CD4-positive, alpha-beta T cell (primary cell): Measurements from ENCODE around the gene PIKFYVE. TPM values are rescaled to one million over a fixed set of nuclear protein-coding genes. Genes with fewer than 3 reads are reported as not detected.

ENCODE experiments used
- ATAC-seq: fragments of 200-7000 bp; cut with Tn5 transposase; one replicate; pipeline ENCODE4 v1.10.0; 2022; ENCODE audit warnings: mild to moderate bottlenecking; ENCODE audit not compliant: poor library complexity
- CTCF ChIA-PET: fragments of 350-600 bp; sonication (Branson Sonifier 250); formaldehyde crosslinking; loops from one replicate; lab custom pipeline; 2021; ENCODE audit warnings: antibody characterized with exemption, inconsistent platforms; lab: Charles Lee
- POLR2A ChIA-PET: fragments of 350-600 bp; sonication (Branson Sonifier 250); formaldehyde crosslinking; loops from one replicate; lab custom pipeline; 2021; ENCODE audit warnings: antibody characterized with exemption, inconsistent platforms; lab: Charles Lee
- DNase-seq, 14 experiments: peaks; one replicate each; pipeline ENCODE4 v3.0.0-alpha.2; 2013 to 2020; ENCODE audit warnings: mixed read lengths in 2 of 14
- H3K27ac ChIP-seq, 2 donors: one replicate each; pipeline versions ENCODE4 v1.5.1 to v1.7.0; 2013; ENCODE audit warnings: low read length in 2 of 2, low read depth in 1 of 2, mild to moderate bottlenecking in 1 of 2
- H3K27me3 ChIP-seq, 2 experiments: 1 replicate in 1 of 2; 2 replicates in 1 of 2; pipeline versions ENCODE4 v1.6.1 to v1.7.0; 2013; ENCODE audit warnings: low read length in 2 of 2, control low read depth in 1 of 2, mild to moderate bottlenecking in 1 of 2, moderate library complexity in 1 of 2; ENCODE audit not compliant: insufficient read depth in 2 of 2, control insufficient read depth in 1 of 2
- H3K36me3 ChIP-seq: one replicate; pipeline ENCODE4 v1.6.1; 2013; ENCODE audit warnings: low read length, control low read depth; ENCODE audit not compliant: insufficient read depth
- H3K4me1 ChIP-seq: one replicate; pipeline ENCODE4 v1.6.1; 2013; ENCODE audit warnings: low read length, control low read depth; ENCODE audit not compliant: insufficient read depth
- H3K4me3 ChIP-seq: one replicate; pipeline ENCODE4 v1.5.1; 2013; ENCODE audit warnings: mild to moderate bottlenecking, low read length, moderate library complexity
- H3K9me3 ChIP-seq, 2 experiments: 1 replicate in 1 of 2; 2 replicates in 1 of 2; pipeline versions ENCODE4 v1.6.1 to v1.7.0; 2013; ENCODE audit warnings: low read length in 2 of 2, mild to moderate bottlenecking in 2 of 2, control low read depth in 1 of 2, moderate library complexity in 1 of 2; ENCODE audit not compliant: control insufficient read depth in 1 of 2, insufficient read depth in 1 of 2
- H3K27ac Mint-ChIP-seq: one replicate; pipeline ENCODE4 v1.8.0; 2020; ENCODE audit warnings: mixed read lengths
- H3K27me3 Mint-ChIP-seq: one replicate; pipeline ENCODE4 v1.8.0; 2021; ENCODE audit warnings: mixed read lengths
- H3K36me3 Mint-ChIP-seq: one replicate; pipeline ENCODE4 v1.8.0; 2021; ENCODE audit warnings: low read depth, mixed read lengths
- H3K4me1 Mint-ChIP-seq: one replicate; pipeline ENCODE4 v1.8.0; 2021; ENCODE audit warnings: low read depth, mixed read lengths
- H3K4me3 Mint-ChIP-seq: one replicate; pipeline ENCODE4 v1.8.0; 2020; ENCODE audit warnings: mild to moderate bottlenecking, mixed read lengths
- H3K9me3 Mint-ChIP-seq: one replicate; pipeline ENCODE4 v1.8.0; 2020; ENCODE audit warnings: mixed read lengths
- intact Hi-C, 2 experiments: fragments of 100-400 bp; cut with DNase I in 1 of 2; cut with micrococcal nuclease in 1 of 2; formaldehyde crosslinking; loops; one replicate each; pipeline versions ENCODE4 v1.15.1 to v1.9.0; 2023 to 2025; cut with DNase I, micrococcal nuclease
- total RNA-seq, 174 experiments: library from RNA in 2 of 174; stranded (reverse) in 2 of 174; gene quantifications; one replicate each; pipeline ENCODE4 v1.2.3 and lab custom pipeline; 2021 to 2026
- TF ChIP-seq, protein P1 (sequence below): fragments of 200-600 bp; IDR thresholded peaks from one replicate; pipeline ENCODE4 v1.8.0; 2022; ENCODE audit warnings: antibody characterized with exemption, mild to moderate bottlenecking

PIKFYVE gene
- total RNA-seq, 2 experiments from 2014 or later: 29.3 to 29.9 TPM

DNA sequence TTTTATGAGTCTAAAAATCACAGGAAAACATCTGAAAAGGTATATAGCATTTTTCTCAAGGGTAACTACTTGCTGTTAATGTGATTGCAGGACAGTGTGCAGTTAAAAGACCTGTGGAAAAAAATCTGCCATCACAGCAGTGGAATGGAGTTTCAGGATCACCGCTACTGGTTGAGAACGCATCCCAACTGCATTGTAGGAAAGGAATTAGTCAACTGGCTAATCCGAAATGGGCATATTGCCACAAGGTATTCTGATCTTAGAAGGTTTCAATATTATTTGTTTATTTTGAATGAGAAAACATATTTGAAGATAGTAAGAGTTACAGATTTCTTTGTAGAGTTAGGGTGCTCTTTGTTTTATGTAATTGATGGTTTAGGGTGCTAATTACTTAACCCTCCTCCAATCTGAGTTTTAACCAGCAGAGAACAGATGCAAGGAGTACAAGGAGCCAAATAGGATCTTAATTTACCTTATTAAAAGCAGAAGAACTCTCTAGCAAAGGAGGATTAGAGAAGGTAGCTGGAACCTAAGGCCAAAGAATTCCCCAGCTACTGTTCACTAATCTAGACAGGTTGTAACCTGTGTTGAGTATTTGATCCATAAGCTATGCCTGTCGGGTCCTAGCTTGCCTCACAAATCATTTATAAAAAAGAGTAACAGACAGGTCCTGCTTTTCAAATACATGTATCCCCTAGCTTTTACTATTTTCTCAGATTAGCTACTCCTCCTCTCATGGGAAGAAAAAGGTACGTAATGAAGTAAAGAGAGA is 35.0 kb downstream of the PIKFYVE start:
- no peaks in the 10 kb centered on the region for H3K4me1 ChIP-seq

DNA sequence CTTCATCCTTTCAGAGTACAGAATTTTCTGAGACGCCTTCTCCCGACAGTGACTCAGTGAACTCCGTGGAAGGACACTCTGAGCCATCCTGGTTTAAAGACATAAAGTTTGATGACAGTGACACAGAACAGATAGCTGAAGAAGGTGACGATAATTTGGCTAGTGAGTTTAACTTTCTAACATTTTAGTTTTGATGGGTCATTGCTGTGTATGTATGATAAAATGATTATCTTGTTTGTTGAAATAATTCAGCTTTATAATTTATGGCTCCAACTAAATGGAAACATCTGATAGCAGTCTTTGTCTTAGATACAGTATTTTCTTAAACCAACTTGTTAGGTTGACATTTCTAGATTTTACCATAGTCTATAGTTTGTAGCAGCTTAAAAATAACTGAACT is 38.1 kb downstream of the PIKFYVE start:
- TF ChIP-seq, protein P1, sequence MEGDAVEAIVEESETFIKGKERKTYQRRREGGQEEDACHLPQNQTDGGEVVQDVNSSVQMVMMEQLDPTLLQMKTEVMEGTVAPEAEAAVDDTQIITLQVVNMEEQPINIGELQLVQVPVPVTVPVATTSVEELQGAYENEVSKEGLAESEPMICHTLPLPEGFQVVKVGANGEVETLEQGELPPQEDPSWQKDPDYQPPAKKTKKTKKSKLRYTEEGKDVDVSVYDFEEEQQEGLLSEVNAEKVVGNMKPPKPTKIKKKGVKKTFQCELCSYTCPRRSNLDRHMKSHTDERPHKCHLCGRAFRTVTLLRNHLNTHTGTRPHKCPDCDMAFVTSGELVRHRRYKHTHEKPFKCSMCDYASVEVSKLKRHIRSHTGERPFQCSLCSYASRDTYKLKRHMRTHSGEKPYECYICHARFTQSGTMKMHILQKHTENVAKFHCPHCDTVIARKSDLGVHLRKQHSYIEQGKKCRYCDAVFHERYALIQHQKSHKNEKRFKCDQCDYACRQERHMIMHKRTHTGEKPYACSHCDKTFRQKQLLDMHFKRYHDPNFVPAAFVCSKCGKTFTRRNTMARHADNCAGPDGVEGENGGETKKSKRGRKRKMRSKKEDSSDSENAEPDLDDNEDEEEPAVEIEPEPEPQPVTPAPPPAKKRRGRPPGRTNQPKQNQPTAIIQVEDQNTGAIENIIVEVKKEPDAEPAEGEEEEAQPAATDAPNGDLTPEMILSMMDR: no peak
- no peaks in the 10 kb centered on the region for H3K9me3 ChIP-seq
- ChIA-PET POLR2A (no interaction called here), CTCF (no interaction called here)
- Mint-ChIP-seq H3K4me1 (no peaks in the 10 kb centered on the region), H3K36me3 (peaks cover 89% of the 10 kb centered on the region), H3K9me3 (no peaks in the 10 kb centered on the region), H3K4me3 (no peak overlapping the region), H3K27ac (no peak overlapping the region), H3K27me3 (no peaks in the 10 kb centered on the region)
- no peak overlapping the region for H3K27ac ChIP-seq
- H3K27me3 ChIP-seq: no peaks in the 10 kb centered on the region
- DNase-seq: no peak
- intact Hi-C loops: no loop called here
- H3K4me3 ChIP-seq: no peak overlapping the region
- no peak for ATAC-seq
- H3K4me1 ChIP-seq: no peaks in the 10 kb centered on the region
- peaks cover 65% of the 10 kb centered on the region for H3K36me3 ChIP-seq

More for the DNA sequence above, 35.0 kb downstream of the PIKFYVE start:
- peaks cover 7% of the 10 kb centered on the region for H3K4me1 Mint-ChIP-seq
- no peaks in the 10 kb centered on the region for H3K27me3 ChIP-seq
- intact Hi-C loops: no loop called here
- POLR2A ChIA-PET: interaction anchor here (1.0 kb wide), 1 partner anchor 53 kb away, joined by 3 read pairs; no protein-coding TSS in a partner anchor
- DNase-seq (no peak), ATAC-seq (no peak)
- no peak overlapping the region for H3K4me3 Mint-ChIP-seq
- no peaks in the 10 kb centered on the region for H3K9me3 Mint-ChIP-seq
- H3K27me3 Mint-ChIP-seq: no peaks in the 10 kb centered on the region
- no peak overlapping the region for H3K4me3 ChIP-seq
- TF ChIP-seq, protein P1: no peak
- no peaks in the 10 kb centered on the region for H3K9me3 ChIP-seq
- CTCF ChIA-PET: no interaction called here
- no peak overlapping the region for H3K27ac Mint-ChIP-seq
- H3K36me3 ChIP-seq: peaks cover 71% of the 10 kb centered on the region
- no peak overlapping the region for H3K27ac ChIP-seq
- peaks cover 89% of the 10 kb centered on the region for H3K36me3 Mint-ChIP-seq

DNA sequence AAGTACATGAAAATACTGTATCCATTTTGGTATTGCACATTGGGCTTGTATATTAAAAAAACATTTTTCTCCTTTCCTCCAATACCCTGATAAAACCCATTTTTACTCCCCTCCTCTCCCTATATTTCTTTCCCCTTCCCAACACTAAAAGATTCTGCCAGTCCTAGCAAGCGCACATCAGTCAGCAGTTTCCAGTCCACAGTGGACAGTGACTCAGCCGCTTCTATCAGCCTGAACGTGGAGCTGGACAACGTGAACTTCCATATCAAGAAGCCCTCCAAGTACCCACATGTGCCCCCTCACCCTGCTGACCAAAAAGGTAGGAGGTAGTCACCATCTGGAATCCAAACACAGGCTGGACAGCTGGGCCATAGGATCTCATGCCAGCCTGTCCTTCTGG is 38.6 kb downstream of the PIKFYVE start:
- Mint-ChIP-seq H3K36me3 (peaks cover 88% of the 10 kb centered on the region), H3K9me3 (no peaks in the 10 kb centered on the region), H3K27ac (no peak overlapping the region), H3K4me3 (no peak overlapping the region), H3K4me1 (no peaks in the 10 kb centered on the region), H3K27me3 (no peaks in the 10 kb centered on the region)
- Histone ChIP-seq H3K4me1 (no peaks in the 10 kb centered on the region), H3K9me3 (no peaks in the 10 kb centered on the region), H3K27ac (no peak overlapping the region), H3K4me3 (no peak overlapping the region), H3K27me3 (no peaks in the 10 kb centered on the region), H3K36me3 (peaks cover 60% of the 10 kb centered on the region)
- DNase-seq (no peak), ATAC-seq (no peak)
- TF ChIP-seq, protein P1: no peak
- POLR2A ChIA-PET: no interaction called here
- intact Hi-C loops: no loop called here
- CTCF ChIA-PET: interaction anchor here (0.5 kb wide), 1 partner anchor 1705 kb away, joined by 4 read pairs; no protein-coding TSS in a partner anchor
